Vagina (tissue), 2 donors: ENCODE measurements around the gene TUBGCP3. TPM values are rescaled to one million over a fixed set of nuclear protein-coding genes. Genes with fewer than 3 reads are reported as not detected.

Source experiments
- DNase-seq, 2 donors: peaks; one replicate each; pipeline ENCODE4 v3.0.0-alpha.2; 2017; ENCODE audit errors: extremely low spot score in 2 of 2
- H3K27ac ChIP-seq: fragments of 200-600 bp; sonication (generic); one replicate; pipeline ENCODE4 v1.5.1; 2019
- H3K27me3 ChIP-seq: fragments of 200-600 bp; sonication (generic); one replicate; pipeline ENCODE4 v1.5.1; 2019
- H3K36me3 ChIP-seq, 2 donors: fragments of 200-600 bp; sonication (generic); one replicate each; pipeline ENCODE4 v1.5.1; 2017 to 2019
- H3K4me1 ChIP-seq: fragments of 200-600 bp; sonication (generic); one replicate; pipeline ENCODE4 v1.5.1; 2019
- H3K4me3 ChIP-seq, 2 donors: fragments of 200-600 bp; sonication (generic); 1 replicate in 1 of 2; 2 replicates in 1 of 2; pipeline ENCODE4 v1.5.1; 2016 to 2019
- H3K9me3 ChIP-seq: fragments of 200-600 bp; sonication (generic); one replicate; pipeline ENCODE4 v1.5.1; 2019
- CTCF ChIP-seq, 3 experiments: fragments of 450-650 bp in 2 of 3; fragments of 200-600 bp in 1 of 3; sonication (generic) in 1 of 3; IDR thresholded peaks; one replicate each; pipeline ENCODE4 v1.5.1; 2017 to 2019; ENCODE audit warnings: antibody characterized with exemption in 3 of 3, mild to moderate bottlenecking in 2 of 3, moderate library complexity in 2 of 3
- POLR2A ChIP-seq, 2 donors: fragments of 450-650 bp; IDR thresholded peaks; one replicate each; pipeline ENCODE4 v1.6.1; 2017; ENCODE audit warnings: antibody characterized with exemption in 2 of 2, mild to moderate bottlenecking in 2 of 2, moderate library complexity in 2 of 2
- POLR2AphosphoS5 ChIP-seq, 2 donors: sonication (generic); formaldehyde crosslinking; IDR thresholded peaks; one replicate each; pipeline ENCODE4 v1.9.0; 2017; ENCODE audit warnings: antibody characterized with exemption in 2 of 2, mild to moderate bottlenecking in 2 of 2, low read depth in 1 of 2; ENCODE audit not compliant: insufficient read depth in 1 of 2
- intact Hi-C: fragments of 100-400 bp; cut with DNase I; formaldehyde crosslinking; loops from one replicate; pipeline ENCODE4 v1.15.1; 2023
- total RNA-seq: library from RNA; depleted of rRNA; stranded (reverse); fragments of >200 nt; gene quantifications from one replicate; pipeline ENCODE4 v1.2.3, GENCODE V29; 2016

Gene TUBGCP3
- total RNA-seq, 1 donor from 2014 or later = 23.3 TPM

- TF ChIP-seq POLR2A (IDR thresholded peaks at IDR 0.05) (no peak), CTCF (IDR thresholded peaks at IDR 0.05) (no peak), POLR2AphosphoS5 (IDR thresholded peaks at IDR 0.05; ENCODE audit: insufficient read depth in 1 of 2, low read depth in 1 of 2) (no peak)
- H3K9me3 ChIP-seq = no peaks in the 10 kb centered on the region
- H3K27ac ChIP-seq = no peak overlapping the region
- H3K36me3 ChIP-seq = no peaks in the 10 kb centered on the region
- H3K27me3 ChIP-seq = no peaks in the 10 kb centered on the region
- H3K4me1 ChIP-seq = no peaks in the 10 kb centered on the region
- no peak overlapping the region for H3K4me3 ChIP-seq
- no peak for DNase-seq
- intact Hi-C loops = no loop called here
Measured at GRCh38 chr13:112465251-112466131, 122.5 kb downstream of the TUBGCP3 start.

- no peak for TF ChIP-seq CTCF (IDR thresholded peaks at IDR 0.05)
- TF ChIP-seq POLR2AphosphoS5 (IDR thresholded peaks at IDR 0.05; ENCODE audit: insufficient read depth in 1 of 2, low read depth in 1 of 2) = no peak
- no peak for TF ChIP-seq POLR2A (IDR thresholded peaks at IDR 0.05)
- Histone ChIP-seq H3K36me3 (no peaks in the 10 kb centered on the region), H3K4me3 (no peak overlapping the region), H3K27me3 (no peaks in the 10 kb centered on the region), H3K9me3 (no peaks in the 10 kb centered on the region), H3K27ac (no peak overlapping the region), H3K4me1 (no peaks in the 10 kb centered on the region)
- intact Hi-C loops = no loop called here
- no peak for DNase-seq
Measured at GRCh38 chr13:112464720-112465119, 123.2 kb downstream of the TUBGCP3 start.

- TF ChIP-seq CTCF (IDR thresholded peaks at IDR 0.05) = no peak
- no peak for TF ChIP-seq POLR2A (IDR thresholded peaks at IDR 0.05)
- no peak for TF ChIP-seq POLR2AphosphoS5 (IDR thresholded peaks at IDR 0.05; ENCODE audit: insufficient read depth in 1 of 2, low read depth in 1 of 2)
- H3K9me3 ChIP-seq = no peaks in the 10 kb centered on the region
- no peak for DNase-seq
- H3K4me3 ChIP-seq = no peak overlapping the region
- H3K4me1 ChIP-seq = no peaks in the 10 kb centered on the region
- no peaks in the 10 kb centered on the region for H3K27me3 ChIP-seq
- H3K27ac ChIP-seq = no peak overlapping the region
- H3K36me3 ChIP-seq = no peaks in the 10 kb centered on the region
- intact Hi-C loops = no loop called here
Measured at GRCh38 chr13:112462408-112462807, 125.5 kb downstream of the TUBGCP3 start.

- Histone ChIP-seq H3K9me3 (no peaks in the 10 kb centered on the region), H3K36me3 (no peaks in the 10 kb centered on the region), H3K4me1 (no peaks in the 10 kb centered on the region), H3K27me3 (no peaks in the 10 kb centered on the region), H3K27ac (no peak overlapping the region), H3K4me3 (no peak overlapping the region)
- intact Hi-C loops = no loop called here
- DNase-seq = peak in 1 of 2 donors; percentile 85
- TF ChIP-seq POLR2AphosphoS5 (IDR thresholded peaks at IDR 0.05; ENCODE audit: insufficient read depth in 1 of 2, low read depth in 1 of 2) (no peak), POLR2A (IDR thresholded peaks at IDR 0.05) (no peak), CTCF (IDR thresholded peaks at IDR 0.05) (no peak)
Measured at GRCh38 chr13:112457485-112457884, 130.5 kb downstream of the TUBGCP3 start.

GRCh38 chr13:112457081-112457480 is 130.9 kb downstream of the TUBGCP3 start:
- TF ChIP-seq CTCF (IDR thresholded peaks at IDR 0.05) = no peak
- intact Hi-C loops = no loop called here
- Histone ChIP-seq H3K4me3 (no peak overlapping the region), H3K27ac (no peak overlapping the region), H3K4me1 (no peaks in the 10 kb centered on the region), H3K36me3 (no peaks in the 10 kb centered on the region), H3K27me3 (no peaks in the 10 kb centered on the region), H3K9me3 (no peaks in the 10 kb centered on the region)
- no peak for DNase-seq
